Measurements from ENCODE around the gene SCNN1A.

DNA sequence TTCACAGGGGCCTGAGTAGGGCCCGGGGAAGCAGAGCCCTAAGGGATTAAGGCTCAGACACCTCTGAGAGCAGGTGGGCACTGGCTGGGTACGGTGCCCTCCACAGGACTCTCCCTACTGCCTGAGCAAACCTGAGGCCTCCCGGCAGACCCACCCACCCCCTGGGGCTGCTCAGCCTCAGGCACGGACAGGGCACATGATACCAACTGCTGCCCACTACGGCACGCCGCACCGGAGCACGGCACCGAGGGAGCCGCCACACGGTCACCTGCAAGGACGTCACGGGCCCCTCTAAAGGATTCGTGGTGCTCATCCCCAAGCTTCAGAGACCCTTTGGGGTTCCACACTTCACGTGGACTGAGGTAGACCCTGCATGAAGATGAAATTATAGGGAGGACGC is 15.7 kb upstream of the SCNN1A start:
- TF ChIP-seq, protein P1, sequence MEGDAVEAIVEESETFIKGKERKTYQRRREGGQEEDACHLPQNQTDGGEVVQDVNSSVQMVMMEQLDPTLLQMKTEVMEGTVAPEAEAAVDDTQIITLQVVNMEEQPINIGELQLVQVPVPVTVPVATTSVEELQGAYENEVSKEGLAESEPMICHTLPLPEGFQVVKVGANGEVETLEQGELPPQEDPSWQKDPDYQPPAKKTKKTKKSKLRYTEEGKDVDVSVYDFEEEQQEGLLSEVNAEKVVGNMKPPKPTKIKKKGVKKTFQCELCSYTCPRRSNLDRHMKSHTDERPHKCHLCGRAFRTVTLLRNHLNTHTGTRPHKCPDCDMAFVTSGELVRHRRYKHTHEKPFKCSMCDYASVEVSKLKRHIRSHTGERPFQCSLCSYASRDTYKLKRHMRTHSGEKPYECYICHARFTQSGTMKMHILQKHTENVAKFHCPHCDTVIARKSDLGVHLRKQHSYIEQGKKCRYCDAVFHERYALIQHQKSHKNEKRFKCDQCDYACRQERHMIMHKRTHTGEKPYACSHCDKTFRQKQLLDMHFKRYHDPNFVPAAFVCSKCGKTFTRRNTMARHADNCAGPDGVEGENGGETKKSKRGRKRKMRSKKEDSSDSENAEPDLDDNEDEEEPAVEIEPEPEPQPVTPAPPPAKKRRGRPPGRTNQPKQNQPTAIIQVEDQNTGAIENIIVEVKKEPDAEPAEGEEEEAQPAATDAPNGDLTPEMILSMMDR (conservative IDR thresholded peaks at IDR 0.05; ENCODE audit: low read depth, low read length), result no peak
- no peak for TF ChIP-seq CHD1 (IDR thresholded peaks at IDR 0.05; ENCODE audit: low read depth, low read length)
- TF ChIP-seq BHLHE40 (IDR thresholded peaks at IDR 0.05; ENCODE audit: low read depth, low read length), result no peak

All from IMR-90 (cell line).